Right cardiac atrium (tissue), 5 donors: ENCODE measurements around the gene CDH6. TPM values are rescaled to one million over a fixed set of nuclear protein-coding genes. Genes with fewer than 3 reads are reported as not detected.

Source experiments
- ATAC-seq, 2 donors: fragments of 200-7000 bp; cut with Tn5 transposase; one replicate each; pipeline versions ENCODE4 v1.8.0 to v1.9.1; 2020; ENCODE audit warnings: moderate library complexity in 2 of 2, mild to moderate bottlenecking in 1 of 2
- DNase-seq, 3 donors: peaks; one replicate each; pipeline ENCODE4 v3.0.0-alpha.2; 2020
- H3K27ac ChIP-seq: one replicate; pipeline ENCODE4 v1.5.1; 2013; ENCODE audit warnings: mild to moderate bottlenecking, low read length, control low read depth, moderate library complexity
- H3K27me3 ChIP-seq: one replicate; pipeline ENCODE4 v1.6.1; 2013; ENCODE audit not compliant: control insufficient read depth, insufficient read depth
- H3K4me1 ChIP-seq: one replicate; pipeline ENCODE4 v1.6.1; 2013; ENCODE audit warnings: low read length; ENCODE audit not compliant: control insufficient read depth, insufficient read depth
- H3K4me3 ChIP-seq: one replicate; pipeline ENCODE4 v1.5.1; 2013; ENCODE audit warnings: low read length, control low read depth
- H3K9me3 ChIP-seq: one replicate; pipeline ENCODE4 v1.6.1; 2013; ENCODE audit warnings: low read length; ENCODE audit not compliant: control insufficient read depth
- WGBS: extraction: QIAGEN DNeasy Blood & Tissue Kit; methylation state at CpG from one replicate; pipeline ENCODE4 v1.1.7; 2013; 5-methylcytosine and 5-hydroxymethylcytosine counted together
- intact Hi-C, 4 donors: fragments of 100-400 bp; cut with DNase I; formaldehyde crosslinking; loops; one replicate each; pipeline versions ENCODE4 v1.11.0 to v1.14.0; 2022 to 2023
- polyA plus RNA-seq: library from polyadenylated mRNA; stranded (reverse); fragments of 200-250 nt; gene quantifications from one replicate; pipeline ENCODE4 v1.2.3, GENCODE V29; 2013
- total RNA-seq, 4 donors: library from RNA; stranded (reverse); fragmentation: NEBNext Ultra II Directional; extraction: Animal tissue kit (Norgen Biotek cat#: 25700); gene quantifications; one replicate each; pipeline ENCODE4 v1.2.1, GENCODE V29; 2021
- donor health status: healthy with polysubstance abuse.
- donor health status: DM: no; HTN: yes; CAD: no.
- donor health status: DM: no; HTN: no; CAD: no.
- donor health status: DM: no; HTN: yes; CAD: no; lungs with severe emphysema.
- donor health status: DM: yes; HTN: yes; CAD: no.

The CDH6 gene
- total and polyA plus RNA-seq, 5 donors: 0.65 to 1.7 (median 1.0) TPM

GRCh38 chr5:31328040-31328733 is 134.7 kb downstream of the CDH6 start:
- ATAC-seq: no peak
- 77% methylated on average over 11 of the region's 11 CpGs for WGBS
- intact Hi-C loops: no loop called here
- no peak overlapping the region for H3K4me3 ChIP-seq
- no peaks in the 10 kb centered on the region for H3K27me3 ChIP-seq
- H3K4me1 ChIP-seq: no peaks in the 10 kb centered on the region
- no peaks in the 10 kb centered on the region for H3K9me3 ChIP-seq
- DNase-seq: no peak
- H3K27ac ChIP-seq: no peak overlapping the region

- Histone ChIP-seq H3K27ac (no peak overlapping the region), H3K9me3 (no peaks in the 10 kb centered on the region), H3K4me1 (no peaks in the 10 kb centered on the region), H3K4me3 (no peak overlapping the region), H3K27me3 (no peaks in the 10 kb centered on the region)
- intact Hi-C loops: no loop called here
- WGBS: 85% methylated on average over 2 of the region's 2 CpGs
- ATAC-seq: no peak
- DNase-seq: no peak
Observed at GRCh38 chr5:31329715-31330114, 136.2 kb downstream of the CDH6 start.

GRCh38 chr5:31332160-31332559 is 138.7 kb downstream of the CDH6 start:
- no peak for ATAC-seq
- Histone ChIP-seq H3K27ac (no peak overlapping the region), H3K4me1 (no peaks in the 10 kb centered on the region), H3K4me3 (no peak overlapping the region), H3K27me3 (no peaks in the 10 kb centered on the region), H3K9me3 (no peaks in the 10 kb centered on the region)
- intact Hi-C loops: no loop called here
- DNase-seq: no peak
- WGBS: 77% methylated on average over 2 of the region's 2 CpGs

GRCh38 chr5:31333475-31333874 is 140.0 kb downstream of the CDH6 start:
- 90% methylated on average over 2 of the region's 2 CpGs for WGBS
- no peaks in the 10 kb centered on the region for H3K27me3 ChIP-seq
- DNase-seq (no peak), ATAC-seq (no peak)
- no peaks in the 10 kb centered on the region for H3K4me1 ChIP-seq
- H3K4me3 ChIP-seq: no peak overlapping the region
- no peaks in the 10 kb centered on the region for H3K9me3 ChIP-seq
- H3K27ac ChIP-seq: no peak overlapping the region
- intact Hi-C loops: no loop called here

GRCh38 chr5:31334061-31334860 is 140.8 kb downstream of the CDH6 start:
- Histone ChIP-seq H3K9me3 (no peaks in the 10 kb centered on the region), H3K27ac (no peak overlapping the region), H3K4me1 (no peaks in the 10 kb centered on the region), H3K4me3 (no peak overlapping the region), H3K27me3 (no peaks in the 10 kb centered on the region)
- ATAC-seq (no peak), DNase-seq (no peak)
- intact Hi-C loops: no loop called here
- WGBS: 73% methylated on average over 4 of the region's 4 CpGs

- ATAC-seq: no peak
- Histone ChIP-seq H3K4me1 (no peaks in the 10 kb centered on the region), H3K27ac (no peak overlapping the region), H3K27me3 (no peaks in the 10 kb centered on the region), H3K4me3 (no peak overlapping the region), H3K9me3 (no peaks in the 10 kb centered on the region)
- intact Hi-C loops: no loop called here
- DNase-seq: no peak
Observed at GRCh38 chr5:31335456-31335855, 142.0 kb downstream of the CDH6 start.

- intact Hi-C loops: no loop called here
- H3K4me3 ChIP-seq: no peak overlapping the region
- no peaks in the 10 kb centered on the region for H3K27me3 ChIP-seq
- no peaks in the 10 kb centered on the region for H3K4me1 ChIP-seq
- H3K9me3 ChIP-seq: peaks cover 4% of the 10 kb centered on the region
- no peak overlapping the region for H3K27ac ChIP-seq
- DNase-seq (no peak), ATAC-seq (no peak)
- WGBS: 69% methylated on average over 3 of the region's 3 CpGs
Observed at GRCh38 chr5:31343946-31344345, 150.5 kb downstream of the CDH6 start.

GRCh38 chr5:31346896-31347551 is 153.5 kb downstream of the CDH6 start:
- intact Hi-C loops: no loop called here
- no peaks in the 10 kb centered on the region for H3K4me1 ChIP-seq
- 73% methylated on average over 3 of the region's 3 CpGs for WGBS

GRCh38 chr5:31347552-31347905 is 154.0 kb downstream of the CDH6 start:
- H3K27ac ChIP-seq: no peak overlapping the region
- ATAC-seq (no peak), DNase-seq (no peak)
- H3K9me3 ChIP-seq: peaks cover 2% of the 10 kb centered on the region
- intact Hi-C loops: no loop called here
- H3K4me3 ChIP-seq: no peak overlapping the region
- H3K27me3 ChIP-seq: no peaks in the 10 kb centered on the region
- H3K4me1 ChIP-seq: no peaks in the 10 kb centered on the region

More at GRCh38 chr5:31346896-31347551, 153.5 kb downstream of the CDH6 start:
- H3K27me3 ChIP-seq: no peaks in the 10 kb centered on the region
- no peak overlapping the region for H3K27ac ChIP-seq
- no peak overlapping the region for H3K4me3 ChIP-seq
- DNase-seq (no peak), ATAC-seq (no peak)
- H3K9me3 ChIP-seq: peaks cover 2% of the 10 kb centered on the region

- intact Hi-C loops: no loop called here
- no peak for ATAC-seq
- no peaks in the 10 kb centered on the region for H3K9me3 ChIP-seq
- no peaks in the 10 kb centered on the region for H3K27me3 ChIP-seq
- no peak overlapping the region for H3K4me3 ChIP-seq
- 80% methylated on average over 1 of the region's 1 CpG for WGBS
- no peaks in the 10 kb centered on the region for H3K4me1 ChIP-seq
- no peak overlapping the region for H3K27ac ChIP-seq
- DNase-seq: no peak
Observed at GRCh38 chr5:31350395-31350794, 156.9 kb downstream of the CDH6 start.

GRCh38 chr5:31355337-31355736 is 161.9 kb downstream of the CDH6 start:
- H3K9me3 ChIP-seq: no peaks in the 10 kb centered on the region
- no peak for DNase-seq
- no peaks in the 10 kb centered on the region for H3K4me1 ChIP-seq
- no peaks in the 10 kb centered on the region for H3K27me3 ChIP-seq
- intact Hi-C loops: no loop called here
- H3K27ac ChIP-seq: no peak overlapping the region
- no peak overlapping the region for H3K4me3 ChIP-seq
- no peak for ATAC-seq
- 55% methylated on average over 3 of the region's 3 CpGs for WGBS
